Measurements from ENCODE around the gene PTPN9.
"Not testable (repeated sequence)": the region's sequence is repeated elsewhere in the genome, so short reads cannot be mapped to it uniquely, and the experiment has no call there.

- not testable (repeated sequence) for TF ChIP-seq CTCF (IDR thresholded peaks at IDR 0.05 in 2 of 3, conservative IDR thresholded peaks at IDR 0.05 in 1 of 3; ENCODE audit: control insufficient read depth in 2 of 3, extremely low read depth in 1 of 3, insufficient read depth in 1 of 3, low read depth in 3 of 3, low read length in 3 of 3); JUND (IDR thresholded peaks at IDR 0.05; ENCODE audit: low read depth, low read length); ELK1 (IDR thresholded peaks at IDR 0.05; ENCODE audit: low read depth, low read length); RUNX3 (IDR thresholded peaks at IDR 0.05; ENCODE audit: low read length); EZH2 (IDR thresholded peaks at IDR 0.05; ENCODE audit: borderline replicate concordance, control insufficient read depth, low read depth, low read length); ATF2 (IDR thresholded peaks at IDR 0.05; ENCODE audit: low read length); CHD4 (IDR thresholded peaks at IDR 0.05); TCF12 (IDR thresholded peaks at IDR 0.05; ENCODE audit: low read depth, low read length); NFYB (IDR thresholded peaks at IDR 0.05; ENCODE audit: insufficient read depth, low read depth, low read length); POLR2AphosphoS5 (IDR thresholded peaks at IDR 0.05; ENCODE audit: low read length); REST (IDR thresholded peaks at IDR 0.05; ENCODE audit: low read depth, low read length)
These were observed 3.8 kb upstream of the PTPN9 start for GRCh38 chr15:75582943-75583342.
